Measurements from ENCODE around the gene KLHL28. TPM values are rescaled to one million over a fixed set of nuclear protein-coding genes. Genes with fewer than 3 reads are reported as not detected.

Gene KLHL28
- total RNA-seq, 6 experiments from 2014 or later: 3.4 to 7.8 (median 6.1) TPM

DNA sequence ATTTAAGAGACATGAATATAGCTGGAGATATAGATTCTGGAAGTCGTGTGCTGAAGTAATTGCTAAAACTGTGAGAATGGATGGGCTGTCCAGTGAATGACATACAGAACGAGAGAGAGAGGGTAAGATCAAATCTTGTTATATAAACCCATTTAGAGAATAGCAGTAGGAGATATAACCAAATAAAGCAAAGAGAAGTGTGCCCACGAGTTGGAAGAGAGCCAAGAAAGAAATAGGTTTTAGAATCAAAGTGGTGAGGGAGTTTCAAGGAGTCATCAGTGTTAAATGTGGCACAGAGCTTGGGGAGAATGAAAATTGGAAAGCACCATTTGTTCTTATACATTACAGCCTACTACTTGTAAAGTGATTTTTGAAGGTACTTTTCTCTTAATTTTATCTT lies 19.5 kb upstream of the KLHL28 start:
- no peak for ATAC-seq

DNA sequence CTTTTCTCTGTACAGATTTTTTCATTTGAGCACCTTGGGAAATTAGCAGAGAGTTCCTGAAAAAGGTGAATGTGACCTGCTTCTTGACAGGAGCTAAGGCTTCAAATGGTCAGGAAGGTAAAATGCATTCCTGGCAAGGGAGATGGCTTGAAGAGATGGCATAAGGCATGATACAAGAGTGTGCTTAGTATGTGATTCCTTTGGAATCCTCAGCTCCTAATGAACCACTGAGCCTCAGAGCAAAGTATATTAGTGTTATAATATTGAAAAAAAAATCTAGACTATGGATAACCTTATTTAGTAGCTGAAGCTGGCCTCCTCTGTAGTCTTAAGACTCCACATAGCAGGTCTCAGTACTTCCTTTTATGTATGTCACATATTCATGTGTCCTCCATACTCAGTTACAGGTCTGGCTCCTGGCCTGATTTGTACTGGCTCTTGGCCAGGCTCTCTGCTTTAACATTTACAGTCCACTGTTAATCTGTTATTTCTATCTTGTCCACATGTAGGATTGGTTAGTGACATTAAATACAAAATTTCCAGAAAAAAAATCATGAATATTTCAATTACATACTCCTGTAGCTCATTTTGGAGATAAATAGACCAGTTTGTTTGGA lies 18.1 kb upstream of the KLHL28 start:
- intact Hi-C loops (cut with DNase I): no loop called here
- Histone ChIP-seq H3K4me3 (no peak overlapping the region), H3K4me1 (peaks cover 0 to 5% (median 0%) of the 10 kb centered on the region in 4 donors), H3K36me3 (no peaks in the 10 kb centered on the region), H3K27ac (no peak overlapping the region), H3K27me3 (no peaks in the 10 kb centered on the region), H3K9me3 (peaks cover 0 to 3% (median 0%) of the 10 kb centered on the region in 4 donors)
- DNase-seq (peak in 2 of 3 donors; percentile 34 to 54), ATAC-seq (peak; percentile 63 to 81 (median 70))
- no peak for TF ChIP-seq POLR2A (IDR thresholded peaks at IDR 0.05)

More for the DNA sequence above, 19.5 kb upstream of the KLHL28 start:
- no peak for TF ChIP-seq POLR2A (IDR thresholded peaks at IDR 0.05)
- TF ChIP-seq, protein P1, sequence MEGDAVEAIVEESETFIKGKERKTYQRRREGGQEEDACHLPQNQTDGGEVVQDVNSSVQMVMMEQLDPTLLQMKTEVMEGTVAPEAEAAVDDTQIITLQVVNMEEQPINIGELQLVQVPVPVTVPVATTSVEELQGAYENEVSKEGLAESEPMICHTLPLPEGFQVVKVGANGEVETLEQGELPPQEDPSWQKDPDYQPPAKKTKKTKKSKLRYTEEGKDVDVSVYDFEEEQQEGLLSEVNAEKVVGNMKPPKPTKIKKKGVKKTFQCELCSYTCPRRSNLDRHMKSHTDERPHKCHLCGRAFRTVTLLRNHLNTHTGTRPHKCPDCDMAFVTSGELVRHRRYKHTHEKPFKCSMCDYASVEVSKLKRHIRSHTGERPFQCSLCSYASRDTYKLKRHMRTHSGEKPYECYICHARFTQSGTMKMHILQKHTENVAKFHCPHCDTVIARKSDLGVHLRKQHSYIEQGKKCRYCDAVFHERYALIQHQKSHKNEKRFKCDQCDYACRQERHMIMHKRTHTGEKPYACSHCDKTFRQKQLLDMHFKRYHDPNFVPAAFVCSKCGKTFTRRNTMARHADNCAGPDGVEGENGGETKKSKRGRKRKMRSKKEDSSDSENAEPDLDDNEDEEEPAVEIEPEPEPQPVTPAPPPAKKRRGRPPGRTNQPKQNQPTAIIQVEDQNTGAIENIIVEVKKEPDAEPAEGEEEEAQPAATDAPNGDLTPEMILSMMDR (IDR thresholded peaks at IDR 0.05): no peak
- WGBS (ENCODE audit: insufficient coverage, low coverage, low lambda C conversion rate, missing lambda C conversion rate): 61% methylated on average over 3 of the region's 3 CpGs
- H3K27ac ChIP-seq: no peak overlapping the region
- H3K4me1 ChIP-seq: peaks cover 0 to 5% (median 0%) of the 10 kb centered on the region in 4 donors
- intact Hi-C loops (cut with DNase I): no loop called here
- H3K27me3 ChIP-seq: no peaks in the 10 kb centered on the region
- H3K9me3 ChIP-seq: peaks cover 0 to 3% (median 0%) of the 10 kb centered on the region in 4 donors
- DNase-seq: no peak
- no peak overlapping the region for H3K4me3 ChIP-seq
- H3K36me3 ChIP-seq: no peaks in the 10 kb centered on the region

DNA sequence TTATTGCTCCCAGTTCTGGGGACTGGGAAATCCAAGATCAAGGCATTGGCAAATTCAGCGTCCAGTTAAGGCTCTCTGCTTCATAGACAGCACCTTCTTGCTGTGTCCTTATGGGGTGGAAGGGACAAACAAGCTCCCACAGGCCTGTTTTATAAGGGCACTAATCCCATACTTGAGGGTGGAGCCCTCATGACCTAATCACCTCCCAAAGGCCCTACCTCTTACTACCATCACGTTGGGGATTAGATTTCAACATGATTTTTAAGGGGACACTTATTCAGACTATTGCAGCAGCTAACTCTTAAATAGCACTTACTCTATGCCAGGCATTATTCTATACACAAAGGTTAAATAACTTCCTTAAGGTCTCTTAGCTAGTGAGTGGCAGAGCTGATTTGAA lies 17.5 kb upstream of the KLHL28 start:
- Histone ChIP-seq H3K27ac (no peak overlapping the region), H3K9me3 (no peaks in the 10 kb centered on the region), H3K4me3 (no peak overlapping the region), H3K4me1 (peaks cover 0 to 5% (median 0%) of the 10 kb centered on the region in 4 donors), H3K36me3 (no peaks in the 10 kb centered on the region), H3K27me3 (no peaks in the 10 kb centered on the region)
- WGBS (ENCODE audit: insufficient coverage, low coverage, low lambda C conversion rate, missing lambda C conversion rate): 83% methylated on average over 2 of the region's 2 CpGs
- TF ChIP-seq, protein P1 (IDR thresholded peaks at IDR 0.05): no peak
- no peak for TF ChIP-seq POLR2A (IDR thresholded peaks at IDR 0.05)
- intact Hi-C loops (cut with DNase I): no loop called here
- DNase-seq: no peak
- no peak for ATAC-seq

DNA sequence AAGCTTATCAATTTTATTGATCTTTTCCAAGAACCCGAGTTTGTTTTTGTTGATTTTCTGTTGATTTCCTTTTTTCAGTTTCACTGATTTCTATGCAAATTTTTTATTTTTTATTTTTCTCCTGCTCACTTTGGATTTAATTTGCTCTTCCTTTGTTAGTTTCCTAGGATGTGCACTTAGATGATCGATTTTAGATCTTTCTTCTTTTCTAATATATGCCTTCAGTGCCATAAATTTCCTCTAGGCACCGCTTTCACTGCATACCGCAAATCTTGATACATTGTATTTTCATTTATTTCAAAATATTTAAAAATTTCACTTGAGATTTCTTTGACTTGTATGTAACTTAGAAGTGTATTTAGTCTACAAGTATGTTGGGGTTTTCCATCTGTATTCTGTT lies 9.7 kb upstream of the KLHL28 start:
- Histone ChIP-seq H3K9me3 (no peaks in the 10 kb centered on the region), H3K36me3 (no peaks in the 10 kb centered on the region), H3K27ac (no peak overlapping the region), H3K4me1 (peaks cover 0 to 10% (median 3%) of the 10 kb centered on the region in 4 donors), H3K4me3 (no peak overlapping the region), H3K27me3 (no peaks in the 10 kb centered on the region)
- ATAC-seq (no peak), DNase-seq (no peak)
- WGBS (ENCODE audit: insufficient coverage, low coverage, low lambda C conversion rate, missing lambda C conversion rate): 87% methylated on average over 4 of the region's 4 CpGs
- TF ChIP-seq, protein P1 (IDR thresholded peaks at IDR 0.05): no peak
- no peak for TF ChIP-seq POLR2A (IDR thresholded peaks at IDR 0.05)
- intact Hi-C loops (cut with DNase I): no loop called here

DNA sequence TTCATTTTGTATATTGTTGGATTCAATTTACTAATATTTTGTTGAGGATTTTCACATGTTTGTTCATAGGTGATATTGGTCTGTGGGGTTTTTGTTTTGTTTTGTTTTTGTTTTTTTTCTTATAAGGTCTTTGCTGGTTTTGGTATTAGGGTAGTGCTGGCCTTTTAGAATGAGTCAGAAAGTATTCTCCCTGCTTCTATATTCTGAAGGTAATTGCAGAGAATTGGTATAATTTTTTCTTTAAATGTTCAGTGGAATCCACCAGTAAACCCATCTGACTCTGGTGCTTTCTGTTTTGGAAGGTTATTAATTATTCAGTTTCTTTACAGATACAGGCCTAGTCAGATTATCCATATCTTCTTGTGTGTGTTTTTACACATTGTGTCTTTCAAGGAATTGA lies 9.2 kb upstream of the KLHL28 start:
- Histone ChIP-seq H3K27ac (no peak overlapping the region), H3K27me3 (no peaks in the 10 kb centered on the region), H3K36me3 (no peaks in the 10 kb centered on the region), H3K4me1 (peaks cover 0 to 10% (median 3%) of the 10 kb centered on the region in 4 donors), H3K9me3 (no peaks in the 10 kb centered on the region), H3K4me3 (no peak overlapping the region)
- no peak for DNase-seq
- intact Hi-C loops (cut with DNase I): no loop called here
- ATAC-seq: no peak
- TF ChIP-seq, protein P1 (IDR thresholded peaks at IDR 0.05): no peak
- TF ChIP-seq POLR2A (IDR thresholded peaks at IDR 0.05): no peak

Data from right lobe of liver (tissue), 6 donors.